Kidney (tissue), 14 donors: ENCODE measurements around the gene MED13L. TPM values are rescaled to one million over a fixed set of nuclear protein-coding genes. Genes with fewer than 3 reads are reported as not detected.

Experiments
- DNase-seq, 5 donors: peaks; one replicate each; pipeline ENCODE4 v3.0.0-alpha.2; 2013 to 2020
- FAIRE-seq: peaks from 2 replicates; lab custom pipeline; 2012; peaks lifted over from hg19 to GRCh38; lab: Jason Lieb, UNC
- H3K27ac ChIP-seq, 2 donors: one replicate each; pipeline ENCODE4 v1.7.0; 2013; ENCODE audit warnings: low read depth in 2 of 2, low read length in 2 of 2, inconsistent platforms in 1 of 2
- H3K27me3 ChIP-seq: one replicate; pipeline ENCODE4 v1.7.1; 2013; ENCODE audit warnings: low read length, inconsistent platforms; ENCODE audit not compliant: control insufficient read depth, insufficient read depth
- H3K36me3 ChIP-seq, 3 donors: one replicate each; pipeline versions ENCODE4 v1.7.0 to v1.7.1; 2013; ENCODE audit warnings: low read length in 3 of 3, control low read depth in 1 of 3, inconsistent platforms in 1 of 3; ENCODE audit not compliant: insufficient read depth in 3 of 3, control insufficient read depth in 2 of 3
- H3K4me1 ChIP-seq, 3 donors: one replicate each; pipeline versions ENCODE4 v1.7.0 to v1.7.1; 2013; ENCODE audit warnings: low read length in 3 of 3, inconsistent platforms in 1 of 3, low read depth in 1 of 3; ENCODE audit not compliant: control insufficient read depth in 2 of 3, insufficient read depth in 2 of 3
- H3K4me3 ChIP-seq, 3 donors: one replicate each; pipeline versions ENCODE4 v1.7.0 to v1.8.1; 2013; ENCODE audit warnings: low read length in 3 of 3, control low read depth in 1 of 3, inconsistent platforms in 1 of 3
- H3K9ac ChIP-seq, 3 donors: one replicate each; pipeline versions ENCODE4 v1.7.0 to v1.7.1; 2013; ENCODE audit warnings: low read length in 3 of 3, control low read depth in 1 of 3, inconsistent platforms in 1 of 3
- H3K9me3 ChIP-seq, 3 donors: one replicate each; pipeline versions ENCODE4 v1.7.0 to v1.7.1; 2013; ENCODE audit warnings: low read length in 3 of 3, control low read depth in 1 of 3, inconsistent platforms in 1 of 3; ENCODE audit not compliant: control insufficient read depth in 2 of 3, insufficient read depth in 1 of 3
- CTCF ChIP-seq: IDR thresholded peaks from 3 replicates; pipeline ENCODE4 v1.5.1; 2012; ENCODE audit warnings: mild to moderate bottlenecking, moderate library complexity, borderline replicate concordance; ENCODE audit not compliant: insufficient read depth; ENCODE audit errors: extremely low read depth
- intact Hi-C: fragments of 100-400 bp; cut with DNase I; formaldehyde crosslinking; loops from one replicate; pipeline ENCODE4 v1.11.1; 2022
- polyA plus RNA-seq: library from polyadenylated mRNA; stranded (reverse); fragments of 350-450 nt; fragmentation: Illumina TruSeq; extraction: RNeasy Lipid Tissue Mini Kit (QIAGEN cat#74804); gene quantifications from one replicate; pipeline ENCODE4 v1.2.3, GENCODE V29; 2014; ENCODE audit warnings: low read depth, low replicate concordance; ENCODE audit not compliant: insufficient read depth
- total RNA-seq: library from RNA; stranded (reverse); fragmentation: NEBNext Ultra II Directional; extraction: Animal tissue kit (Norgen Biotek cat#: 25700); gene quantifications from one replicate; pipeline ENCODE4 v1.2.1, GENCODE V29; 2021
- donor health status: control.
- donor health status: control.
- donor health status: control.
- donor health status: control.
- donor health status: control.
- donor health status: DM: yes; HTN: yes; CAD: no.
- donor health status: Normal renal cell carcinoma (clear cell type).

Gene MED13L
- total and polyA plus RNA-seq, 2 donors from 2014 or later: 7.1 to 153 TPM

DNA sequence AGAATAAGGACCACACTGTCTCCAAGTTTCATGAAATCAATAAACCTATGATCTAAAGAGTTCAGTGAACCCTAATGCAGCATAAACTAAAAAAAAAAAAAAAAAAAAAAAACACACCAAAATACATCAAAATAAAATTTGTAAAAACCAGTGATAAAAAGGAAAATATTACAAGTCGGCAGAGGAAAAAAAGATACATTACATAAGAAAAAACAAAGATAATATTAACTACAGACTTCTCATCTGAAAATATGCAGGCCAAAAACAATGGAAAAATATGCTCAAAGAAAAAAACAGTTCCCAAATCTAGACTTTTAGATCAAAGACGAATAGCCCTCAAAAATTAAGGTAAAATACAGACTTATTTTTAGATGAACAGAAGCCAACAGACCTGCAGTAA, 27.6 kb downstream of the MED13L start:
- DNase-seq (no peak), FAIRE-seq (no peak)
- Histone ChIP-seq H3K36me3 (no peaks in the 10 kb centered on the region), H3K27ac (no peak overlapping the region), H3K4me1 (peaks cover 3 to 9% (median 3%) of the 10 kb centered on the region in 3 donors), H3K9ac (no peak overlapping the region), H3K4me3 (no peak overlapping the region), H3K27me3 (no peaks in the 10 kb centered on the region), H3K9me3 (no peaks in the 10 kb centered on the region)
- intact Hi-C loops: no loop called here
- TF ChIP-seq CTCF: no peak

DNA sequence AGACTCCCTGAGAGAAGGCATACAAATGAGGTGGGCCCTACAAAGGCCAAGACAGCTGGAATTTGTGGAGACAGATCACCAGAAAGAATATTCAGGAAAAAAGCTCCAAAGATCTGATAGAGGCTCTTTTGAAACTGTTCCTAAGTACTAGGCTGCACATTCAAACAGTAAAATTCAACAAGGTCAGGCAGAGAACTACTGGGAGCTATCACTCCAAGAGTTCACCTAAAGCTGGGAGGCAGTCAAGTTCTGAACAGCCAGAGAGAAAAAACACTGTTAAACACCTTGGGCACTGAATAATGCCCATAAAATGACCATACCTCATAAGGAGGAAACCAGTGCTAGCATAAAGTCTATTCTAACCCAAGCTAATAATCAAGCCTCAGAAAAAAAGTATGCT, 28.6 kb downstream of the MED13L start:
- no peak overlapping the region for H3K4me3 ChIP-seq
- FAIRE-seq (no peak), DNase-seq (no peak)
- no peak overlapping the region for H3K27ac ChIP-seq
- H3K27me3 ChIP-seq: no peaks in the 10 kb centered on the region
- TF ChIP-seq CTCF: no peak
- no peaks in the 10 kb centered on the region for H3K9me3 ChIP-seq
- H3K4me1 ChIP-seq: peaks cover 5 to 15% (median 7%) of the 10 kb centered on the region in 3 donors
- no peaks in the 10 kb centered on the region for H3K36me3 ChIP-seq
- intact Hi-C loops: no loop called here
- H3K9ac ChIP-seq: no peak overlapping the region

DNA sequence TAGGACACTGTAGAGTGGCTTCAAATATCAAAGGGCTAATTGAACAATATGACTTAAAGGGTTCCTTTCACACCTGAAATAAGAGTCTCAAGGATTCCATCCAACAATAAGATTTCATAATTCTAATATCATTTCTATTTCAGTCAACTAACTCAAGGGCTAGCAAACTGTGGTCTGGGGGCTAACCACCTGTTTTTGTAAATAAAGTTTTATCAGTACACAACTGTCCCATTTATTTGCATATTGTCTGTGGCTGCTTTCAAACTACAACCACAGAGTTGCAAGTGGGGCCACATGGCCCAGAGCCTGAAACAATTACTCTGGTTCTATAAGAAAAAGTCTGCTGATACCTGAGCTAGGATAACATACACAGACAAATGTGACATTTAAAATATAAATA, 29.1 kb downstream of the MED13L start:
- Histone ChIP-seq H3K27me3 (no peaks in the 10 kb centered on the region), H3K9me3 (no peaks in the 10 kb centered on the region), H3K27ac (no peak overlapping the region), H3K9ac (no peak overlapping the region), H3K4me3 (no peak overlapping the region), H3K4me1 (peaks cover 10 to 20% (median 12%) of the 10 kb centered on the region in 3 donors), H3K36me3 (no peaks in the 10 kb centered on the region)
- FAIRE-seq (no peak), DNase-seq (no peak)
- intact Hi-C loops: no loop called here
- no peak for TF ChIP-seq CTCF

DNA sequence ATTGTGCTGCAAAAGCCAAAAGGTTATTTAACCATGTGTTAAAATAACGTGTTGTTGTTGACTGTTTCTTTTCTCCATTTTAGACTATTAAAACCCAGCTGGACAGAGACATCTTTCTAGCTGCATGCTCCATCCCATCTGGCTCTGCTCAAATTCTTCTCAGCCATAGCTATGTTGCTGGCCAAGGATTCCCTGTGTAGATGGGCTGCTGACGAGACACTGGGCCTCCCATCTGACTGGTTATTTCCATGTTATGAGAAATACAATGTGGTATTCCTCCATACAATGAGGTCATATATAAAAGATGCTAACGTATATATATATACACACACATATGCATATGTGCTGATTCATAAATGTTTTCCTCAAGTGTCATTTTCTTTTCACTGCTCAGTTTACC, 30.1 kb downstream of the MED13L start:
- DNase-seq (peak in 2 of 5 donors; percentile 33 to 83), FAIRE-seq (no peak)
- Histone ChIP-seq H3K4me3 (no peak overlapping the region), H3K9ac (no peak overlapping the region), H3K27me3 (no peaks in the 10 kb centered on the region), H3K27ac (no peak overlapping the region), H3K36me3 (no peaks in the 10 kb centered on the region), H3K9me3 (no peaks in the 10 kb centered on the region), H3K4me1 (peaks cover 13 to 28% (median 14%) of the 10 kb centered on the region in 3 donors)
- no peak for TF ChIP-seq CTCF
- intact Hi-C loops: no loop called here
